HG02759 (cell line): Measurements from ENCODE around the gene NR6A1.

Experiments used
- ATAC-seq: cut with Tn5 transposase; IDR thresholded peaks from one replicate; pipeline ENCODE4 v1.9.1; 2021; ENCODE audit warnings: mild to moderate bottlenecking, moderate library complexity; ENCODE audit not compliant: unreplicated experiment

NR6A1 gene

DNA sequence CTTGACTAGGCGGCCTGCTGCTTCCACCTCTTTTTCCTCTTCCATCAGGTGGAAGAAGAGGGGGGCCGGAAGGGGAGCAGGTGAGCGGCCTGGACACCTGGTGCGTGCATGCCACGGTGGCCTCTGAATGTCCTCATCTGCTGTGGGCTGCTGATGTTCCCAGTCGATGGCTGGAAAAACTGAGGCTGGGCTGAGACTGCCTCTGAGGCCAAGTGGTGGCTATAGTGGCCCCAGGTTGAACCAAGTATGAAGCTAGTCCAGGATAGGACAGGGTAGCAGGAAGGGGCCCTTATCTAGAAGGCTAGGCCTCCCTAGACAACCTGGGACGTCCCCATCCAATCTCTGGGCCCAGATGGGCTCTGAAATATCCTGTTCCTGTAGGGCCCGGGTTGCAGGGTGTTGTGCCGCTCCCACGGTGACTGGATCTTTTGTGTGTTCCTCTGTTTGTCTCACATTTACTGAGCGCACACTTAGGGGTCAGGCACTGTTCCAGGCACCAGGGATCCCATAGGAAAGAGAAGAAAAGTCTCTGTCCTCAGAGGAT, 263.2 kb downstream of the NR6A1 start:
- no peak for ATAC-seq

DNA sequence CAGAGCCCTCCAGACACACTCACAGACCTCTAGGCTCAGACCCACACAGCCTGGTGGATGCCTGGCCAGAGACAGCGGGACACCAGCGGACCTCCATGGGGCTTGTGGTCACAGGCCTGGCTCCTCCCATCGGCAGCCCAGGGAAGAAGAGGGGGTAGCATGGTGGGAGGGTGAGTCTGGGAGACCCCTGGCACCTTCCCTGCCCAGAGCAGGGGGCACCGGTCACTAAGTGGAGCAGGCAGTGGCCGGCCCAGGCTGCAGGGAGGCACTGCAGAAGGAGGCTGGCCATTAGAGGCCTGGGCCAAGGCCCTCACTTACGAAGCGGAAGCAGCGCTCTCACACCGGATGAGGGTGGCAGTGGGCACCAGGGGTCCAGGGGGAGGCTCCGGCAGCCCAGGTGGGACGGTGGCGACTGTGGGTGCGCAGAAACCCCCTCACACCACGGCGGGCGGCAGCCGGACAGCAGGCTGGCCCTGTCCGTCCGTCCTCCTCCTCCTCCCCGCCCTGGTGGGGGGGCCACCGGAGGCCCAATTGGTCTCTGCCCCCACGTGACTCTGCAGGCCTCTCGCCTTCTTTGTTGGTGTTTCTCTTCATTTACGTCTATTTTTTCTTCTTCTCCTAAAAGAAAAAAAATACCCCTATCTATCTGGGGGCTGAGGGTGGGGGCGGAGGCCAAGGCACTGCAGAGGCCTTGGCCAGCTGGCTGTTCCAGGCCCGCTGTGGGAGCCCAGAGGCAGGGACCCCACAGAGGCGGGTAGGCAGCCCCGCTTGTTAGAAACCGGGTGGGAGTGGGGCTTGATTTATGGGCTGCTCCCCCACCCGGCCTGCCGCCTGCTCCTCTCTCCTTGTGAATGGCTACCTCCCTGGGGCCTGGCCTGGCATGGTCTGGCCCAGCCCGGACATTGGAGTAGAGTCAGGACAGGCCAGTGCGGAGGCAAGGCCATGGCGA, 263.9 kb downstream of the NR6A1 start, which contains the start of gene NR5A1:
TSS of gene NR5A1 (minus strand) at position 469 of the 949 bp plus-strand sequence. CDS start 4,004 bp downstream, outside the sequence.
- no peak for ATAC-seq

DNA sequence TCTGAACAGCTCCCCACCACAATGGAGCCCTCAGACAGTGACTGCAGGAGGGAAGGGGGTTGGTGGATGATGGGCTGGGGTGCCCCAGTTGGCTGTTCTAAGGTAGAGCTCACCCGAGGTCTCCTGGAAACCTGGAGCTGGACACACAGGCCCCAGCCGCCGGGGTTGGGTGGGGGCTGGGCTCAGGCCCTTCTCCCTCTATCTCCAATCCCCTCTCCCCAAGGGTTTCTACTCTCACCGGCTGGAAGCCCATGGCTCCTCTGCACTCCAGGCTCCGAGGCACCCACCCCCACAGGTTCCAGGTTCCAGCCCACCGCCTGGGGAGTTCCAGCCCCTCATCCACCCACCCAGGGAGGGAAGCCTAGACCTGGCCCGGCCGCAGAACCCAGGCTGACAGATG, 264.7 kb downstream of the NR6A1 start:
- ATAC-seq, result no peak

DNA sequence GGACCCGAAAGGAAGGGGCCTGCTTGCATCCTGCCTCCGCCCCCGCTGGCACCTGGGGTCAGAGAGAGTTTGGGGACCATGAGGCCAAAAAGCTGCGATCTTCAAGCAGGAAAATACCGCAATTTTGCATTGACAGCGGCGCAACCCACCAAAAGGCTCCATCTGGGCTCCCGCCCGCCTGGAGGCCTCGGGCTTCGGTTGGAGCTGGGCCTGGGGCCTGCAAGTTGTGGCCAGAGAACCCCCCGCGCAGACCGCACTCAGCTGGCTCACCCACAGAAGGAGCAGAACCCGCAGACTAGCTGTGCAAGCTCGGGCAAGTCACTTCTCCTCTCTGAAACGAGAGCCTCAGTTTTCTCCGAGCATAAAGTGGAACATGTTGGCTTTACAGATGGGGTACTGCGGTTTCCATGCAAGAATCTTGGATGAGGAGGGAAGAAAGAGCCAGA, 265.2 kb downstream of the NR6A1 start:
- no peak for ATAC-seq

DNA sequence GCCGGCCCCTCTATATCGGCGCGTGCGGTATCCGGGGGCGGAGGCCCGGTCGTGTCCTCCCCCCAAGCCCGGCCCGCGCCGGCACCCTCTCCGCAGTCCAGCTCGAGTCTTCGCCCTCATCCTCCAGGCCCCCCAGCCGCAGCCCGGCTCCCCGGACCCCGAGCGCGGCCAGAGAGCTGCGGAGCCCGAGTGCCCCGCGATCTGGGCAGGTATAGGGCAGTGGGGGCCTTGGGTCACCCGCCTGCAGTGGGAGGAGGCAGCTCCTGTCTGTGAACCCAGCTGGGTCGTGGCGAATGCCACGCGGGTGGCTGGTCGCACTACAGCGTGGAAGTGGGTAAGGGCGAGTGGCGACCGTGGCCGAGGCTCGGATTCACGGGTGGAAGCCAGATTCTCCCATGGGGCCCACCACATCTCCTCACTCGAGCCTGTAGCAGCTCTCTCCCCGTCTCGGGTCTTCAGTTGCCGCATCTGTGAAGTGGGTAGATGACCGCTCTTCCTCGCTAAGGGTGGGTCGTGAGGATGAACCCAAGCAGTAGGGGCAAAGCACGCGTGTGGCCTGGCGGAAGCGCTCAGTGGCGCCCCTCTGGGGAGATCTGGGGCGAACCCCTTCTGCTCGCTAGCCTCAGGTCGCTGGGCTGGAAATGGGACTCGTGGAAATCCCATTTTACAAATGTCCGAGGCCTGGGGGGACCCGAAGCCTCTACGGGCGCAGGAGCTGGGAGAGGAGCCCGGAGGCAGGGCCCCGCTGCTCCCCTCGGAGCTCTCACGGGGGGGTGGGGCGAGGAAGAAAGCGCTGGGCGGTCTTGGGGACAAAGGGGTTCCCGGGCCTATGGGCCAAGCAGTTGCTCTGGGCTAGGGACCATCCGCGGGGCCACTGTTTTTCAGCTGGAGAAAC, 265.9 kb downstream of the NR6A1 start:
- no peak for ATAC-seq

DNA sequence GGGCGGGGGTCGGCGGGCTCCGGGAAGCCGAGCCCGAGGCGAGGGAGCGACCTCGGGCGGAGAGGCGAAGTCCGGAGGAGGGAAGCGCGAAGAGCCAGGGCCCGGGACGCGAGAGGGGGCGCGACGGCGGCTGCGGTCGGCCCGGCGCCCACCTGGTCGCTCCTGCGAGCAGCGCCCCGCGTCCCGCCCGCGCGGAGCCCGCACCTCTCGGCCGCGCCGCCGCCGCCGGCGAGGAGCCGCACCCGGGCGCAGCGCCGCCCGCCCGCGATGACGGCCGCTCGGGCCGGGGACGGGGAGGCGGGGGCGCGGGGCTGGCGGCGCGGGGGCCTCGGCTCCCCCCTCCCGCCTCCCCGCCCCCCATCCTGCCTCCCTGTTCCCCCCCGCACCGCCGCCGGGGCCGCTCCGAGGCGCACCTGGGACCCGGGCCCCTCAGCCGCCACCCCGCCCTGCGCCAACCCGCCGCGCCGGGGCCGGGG, 266.5 kb downstream of the NR6A1 start:
- no peak for ATAC-seq

DNA sequence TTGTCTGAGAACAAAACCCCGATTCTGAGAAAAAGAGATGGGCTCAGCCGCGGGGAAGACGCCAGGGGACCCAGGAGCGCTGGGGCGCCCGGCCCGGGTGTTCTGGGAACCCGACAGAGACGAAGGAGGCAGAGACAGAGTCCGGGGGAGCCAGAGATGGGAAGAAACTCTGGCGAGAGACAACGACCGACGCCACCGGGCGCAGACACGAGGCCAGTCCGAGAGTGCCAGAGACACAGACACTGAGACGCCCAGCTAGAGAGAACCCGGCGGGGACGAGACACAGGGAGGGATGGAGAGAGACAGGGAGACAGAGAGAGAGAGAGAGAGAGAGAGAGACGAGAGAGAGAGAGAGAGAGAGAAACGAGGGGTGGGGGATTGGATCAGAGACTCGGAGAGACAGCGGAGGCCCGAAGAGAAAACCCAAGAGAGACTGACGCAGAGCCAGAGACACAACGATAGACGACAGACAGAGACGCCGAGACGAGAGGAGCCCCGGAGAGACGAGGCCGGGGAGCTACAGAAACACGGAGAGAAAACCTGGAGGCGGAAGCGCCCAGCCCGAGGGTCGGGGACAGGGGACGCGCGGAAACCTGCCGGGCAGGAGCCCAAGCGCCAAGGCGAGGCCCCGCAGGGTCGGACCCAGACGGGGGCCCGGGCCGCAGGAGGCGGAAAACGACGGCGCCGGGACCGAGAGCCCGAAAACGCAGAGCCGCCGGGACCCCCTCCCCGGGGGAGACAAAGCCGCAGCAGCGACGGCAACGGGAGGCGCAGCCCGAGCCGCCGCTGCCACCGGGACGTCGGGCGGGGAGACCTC, 267.2 kb downstream of the NR6A1 start:
- ATAC-seq, result no peak

DNA sequence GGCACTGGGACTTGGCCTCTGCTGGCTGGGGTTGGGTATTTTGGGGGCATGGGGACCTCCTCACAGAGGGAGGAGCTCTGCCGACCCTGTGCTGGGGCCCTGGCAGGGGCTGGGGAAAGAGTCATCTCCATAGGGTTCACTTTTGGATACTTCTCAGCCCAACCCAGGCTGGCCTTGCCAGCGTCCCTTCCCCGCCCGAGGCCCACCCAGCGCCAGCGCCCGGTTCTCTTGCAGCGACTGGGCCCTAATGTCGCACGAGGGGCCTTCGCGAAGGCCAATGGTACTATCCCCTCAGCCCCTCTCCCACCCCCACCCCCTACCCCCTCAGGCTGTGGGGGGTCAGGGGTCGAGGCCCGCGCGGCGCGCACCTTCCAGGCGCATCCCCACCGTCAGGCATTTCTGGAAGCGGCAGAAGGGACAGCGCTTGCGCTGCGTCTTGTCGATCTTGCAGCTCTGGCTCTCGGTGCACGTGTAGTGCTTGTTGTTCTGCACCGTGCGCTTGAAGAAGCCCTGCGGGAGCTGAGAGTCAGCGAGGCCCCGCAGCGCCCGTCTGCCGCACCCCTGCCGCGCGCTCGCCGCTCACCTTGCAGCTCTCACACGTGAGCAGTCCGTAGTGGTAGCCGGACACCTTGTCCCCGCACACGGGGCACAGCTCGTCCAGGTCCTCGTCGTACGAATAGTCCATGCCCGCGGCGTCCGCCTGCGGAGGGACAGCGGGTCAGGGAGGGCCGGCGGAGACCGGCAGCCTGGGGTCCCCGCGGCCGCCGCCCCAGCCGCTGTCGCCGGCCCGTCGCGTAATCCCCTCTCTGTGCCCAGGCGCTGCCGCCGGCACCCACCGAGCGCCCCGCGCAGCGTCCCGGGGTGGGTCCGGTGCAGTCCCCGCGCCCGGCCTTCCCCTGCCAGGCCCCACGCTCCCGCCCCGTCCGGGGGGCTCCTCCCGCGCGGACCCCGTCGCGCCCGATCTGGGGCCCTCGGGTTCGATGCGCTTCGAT, 268.1 kb downstream of the NR6A1 start:
- no peak for ATAC-seq

DNA sequence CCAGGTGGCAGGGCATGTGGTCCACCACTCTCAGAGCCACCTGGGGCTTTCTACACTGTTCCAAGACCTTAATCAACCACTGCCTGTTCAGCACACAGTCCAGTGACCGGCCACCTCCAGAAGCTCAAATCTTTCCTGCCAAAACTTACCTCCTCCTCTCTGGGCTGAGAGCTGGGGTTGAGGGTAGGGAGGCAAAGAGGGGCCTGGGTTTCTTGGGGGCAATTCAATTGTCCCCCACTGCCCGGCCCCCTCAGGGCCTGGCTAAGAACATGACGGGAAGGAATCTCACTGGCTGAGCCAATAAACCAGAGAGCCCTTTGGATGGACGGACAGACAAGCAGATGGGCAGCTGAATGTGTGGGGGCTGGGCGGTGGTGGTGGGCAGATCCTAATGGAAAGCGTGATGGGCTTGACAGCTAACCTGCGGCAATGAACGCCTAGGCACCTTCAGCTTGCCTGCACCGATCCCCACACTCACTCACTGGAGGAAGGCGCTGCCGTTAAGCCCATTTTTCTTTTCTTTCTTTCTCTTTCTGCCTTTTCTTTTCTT, 269.3 kb downstream of the NR6A1 start:
- ATAC-seq, result no peak

DNA sequence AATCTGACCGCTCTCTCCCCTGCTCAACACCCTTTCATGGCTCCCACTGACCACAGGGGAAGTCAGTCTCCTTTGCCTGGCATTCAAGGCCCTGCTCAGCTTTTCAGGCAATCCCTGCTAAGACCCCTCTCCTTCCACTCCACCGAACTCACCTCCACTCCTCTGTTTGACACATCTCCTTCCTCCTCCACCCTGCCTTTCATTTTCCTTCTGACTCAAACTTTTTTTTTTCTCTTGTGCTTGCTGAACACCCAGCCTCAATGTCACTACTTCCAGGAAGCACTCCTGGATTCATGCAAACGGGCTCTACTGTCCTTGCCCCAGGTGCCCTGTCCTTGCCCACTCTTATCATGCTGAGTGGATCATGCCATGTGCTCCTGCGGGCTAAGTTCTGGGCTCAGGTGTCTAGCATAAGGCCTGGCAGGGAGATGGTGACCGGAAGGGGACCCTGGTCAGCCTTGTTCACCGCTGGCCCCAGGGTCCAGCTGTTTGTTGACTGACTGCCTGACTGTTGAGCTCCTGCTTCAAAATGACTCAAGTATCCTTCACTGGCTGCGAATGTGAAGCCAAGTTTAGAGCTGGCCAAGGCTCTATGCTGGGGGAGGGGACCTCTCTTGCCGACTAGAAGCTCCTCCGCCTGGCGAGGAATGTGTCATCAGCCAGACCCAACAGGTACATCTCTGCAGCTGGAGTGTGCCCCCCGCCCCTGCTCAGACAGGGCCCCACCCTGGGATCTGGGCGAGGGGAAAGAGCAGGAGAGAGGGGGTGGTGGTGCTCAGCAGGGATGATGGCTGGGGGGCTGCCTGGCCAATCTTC, 270.1 kb downstream of the NR6A1 start:
- ATAC-seq, result no peak

DNA sequence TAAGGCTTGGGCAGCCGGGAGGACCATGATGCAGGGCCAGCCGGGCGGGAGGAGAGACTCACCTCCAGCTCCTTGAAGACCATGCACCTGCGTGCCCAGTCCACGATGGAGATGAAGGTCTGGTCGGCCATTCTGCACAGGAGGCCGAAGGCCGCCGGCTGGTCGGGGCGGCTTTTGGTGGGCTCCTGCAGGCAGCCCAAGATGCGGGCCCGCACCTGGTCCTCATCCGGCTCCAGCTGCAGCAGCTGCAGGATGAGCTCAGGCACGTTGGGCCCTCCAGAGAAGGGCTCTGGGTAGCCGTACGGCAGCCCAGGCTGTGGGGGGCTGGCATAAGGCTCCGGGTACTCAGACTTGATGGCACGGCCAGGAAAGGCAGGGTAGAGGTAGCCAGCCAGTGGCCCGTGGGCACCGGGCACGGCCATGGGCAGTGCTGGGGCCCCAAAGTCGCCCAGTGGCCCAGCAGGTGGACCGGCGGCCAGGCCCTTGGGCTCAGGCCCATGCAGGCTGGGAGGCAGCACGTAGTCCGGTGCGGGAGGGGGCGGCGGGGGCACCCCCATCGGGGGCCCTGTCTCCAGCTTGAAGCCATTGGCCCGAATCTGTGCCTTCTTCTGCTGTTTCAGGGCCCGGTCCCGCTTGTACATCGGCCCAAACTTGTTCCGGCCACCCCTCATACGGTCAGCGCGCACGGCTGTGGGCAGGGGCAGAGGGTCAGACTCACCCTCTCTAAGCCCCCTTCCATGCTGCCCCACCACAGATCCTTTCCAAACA, 270.9 kb downstream of the NR6A1 start:
- ATAC-seq, result no peak

DNA sequence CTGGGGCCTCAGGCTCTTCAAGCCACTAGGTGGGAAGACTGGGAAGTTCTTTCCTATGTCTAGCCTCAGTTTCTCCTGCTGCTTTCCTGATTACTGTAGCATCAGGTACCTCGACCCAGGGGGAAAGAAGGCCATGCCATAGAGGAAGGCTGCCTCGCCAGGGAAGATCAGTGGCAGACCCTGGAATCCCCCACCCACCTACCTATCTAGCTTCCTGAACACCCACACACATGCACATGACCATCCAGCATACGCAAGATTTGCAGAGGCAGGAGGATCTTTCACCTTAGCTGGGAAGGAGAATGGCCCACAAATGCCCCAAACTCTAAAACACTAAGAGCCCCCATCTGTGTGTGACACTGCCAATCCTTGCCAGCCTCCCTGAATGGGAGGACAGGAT, 271.9 kb downstream of the NR6A1 start:
- ATAC-seq, result no peak

DNA sequence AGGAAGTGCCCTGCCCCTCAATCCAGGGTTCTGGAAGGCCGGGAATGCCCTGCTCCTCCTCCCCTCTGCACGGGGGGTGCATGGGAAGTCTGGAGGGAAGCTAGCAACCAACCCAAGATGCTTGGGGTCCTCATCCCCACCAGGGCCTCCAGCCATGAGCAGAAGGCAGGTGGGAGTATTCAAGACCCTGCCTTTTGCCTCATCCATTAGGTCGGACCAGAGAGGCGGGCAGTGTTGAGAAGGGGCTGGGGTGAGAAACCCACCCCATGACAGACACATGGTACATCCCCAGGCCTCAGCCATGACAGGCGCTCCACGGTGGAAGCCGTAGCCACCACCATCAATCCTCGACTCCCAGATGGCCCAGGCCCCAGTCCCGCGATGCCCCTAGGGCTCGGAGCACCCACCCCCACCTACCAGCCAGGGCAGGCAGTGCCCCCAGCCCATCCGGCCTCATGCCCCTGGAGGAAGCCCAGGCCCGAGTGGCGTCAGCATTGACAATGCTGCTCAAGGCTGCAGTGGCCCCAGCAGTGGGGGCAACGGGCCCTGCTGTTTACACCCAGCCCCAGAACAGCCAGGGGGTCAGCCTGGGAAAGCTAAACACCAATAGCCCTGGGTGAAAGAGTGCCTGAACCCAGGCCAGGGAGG, 272.5 kb downstream of the NR6A1 start:
- ATAC-seq, result no peak

DNA sequence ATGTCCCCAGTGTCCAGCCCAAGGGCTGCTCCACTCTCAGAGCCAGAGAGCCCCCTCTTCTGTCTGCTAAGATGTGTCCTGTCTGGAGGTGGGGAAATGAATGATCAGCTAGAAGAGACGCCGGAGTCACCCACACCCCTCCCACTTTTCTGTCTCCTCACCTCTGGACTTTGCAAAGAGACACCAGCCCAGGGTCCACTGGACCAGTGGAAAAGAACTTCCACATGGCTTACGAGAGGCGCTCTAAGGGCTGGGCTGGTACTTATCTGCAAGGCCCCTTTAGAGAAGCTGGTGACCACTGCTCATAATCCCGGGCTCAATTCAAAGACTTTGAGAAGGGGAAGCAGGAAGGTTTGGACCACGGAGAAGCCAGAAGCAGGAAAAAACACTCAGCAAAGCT, 273.1 kb downstream of the NR6A1 start:
- ATAC-seq, result no peak

DNA sequence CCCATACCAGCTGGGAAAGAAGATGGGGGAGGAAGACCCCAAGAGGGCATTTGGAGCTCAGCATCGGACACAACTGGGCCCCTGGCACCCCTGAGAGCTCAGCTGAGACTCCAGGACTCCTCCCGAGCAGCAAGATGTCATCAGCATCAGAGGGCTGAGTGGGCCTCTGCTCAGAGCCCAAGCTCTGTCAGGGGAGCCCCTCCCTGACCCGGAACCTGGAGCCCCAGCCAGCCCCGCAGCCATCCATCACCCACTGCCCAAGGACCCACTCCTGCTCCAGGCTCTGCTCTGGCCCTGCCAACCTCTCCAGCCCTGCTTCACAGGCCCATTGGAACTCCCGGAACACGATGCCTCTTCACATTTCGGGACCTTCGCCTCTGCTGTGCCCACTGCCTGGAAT, 273.7 kb downstream of the NR6A1 start:
- no peak for ATAC-seq

DNA sequence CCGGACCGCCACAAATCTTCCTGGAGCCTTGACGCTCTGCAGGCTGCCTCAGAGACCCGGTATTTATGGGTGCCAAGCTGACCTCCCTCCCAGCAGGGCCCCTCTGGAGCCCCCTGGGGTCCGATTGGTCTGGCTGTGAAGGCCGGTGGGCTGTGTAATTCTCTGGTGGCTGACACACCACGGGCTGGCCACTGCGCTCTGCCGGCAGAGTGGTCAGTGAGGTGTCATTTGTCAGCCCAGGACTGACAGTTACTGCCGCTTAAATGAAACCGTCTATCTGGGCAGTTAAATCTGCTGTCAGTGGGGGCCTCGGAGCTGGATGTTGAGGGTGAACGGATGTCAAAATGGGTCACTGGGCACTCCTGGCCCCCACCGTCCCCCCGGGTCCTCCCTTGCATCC, 274.6 kb downstream of the NR6A1 start:
- no peak for ATAC-seq

DNA sequence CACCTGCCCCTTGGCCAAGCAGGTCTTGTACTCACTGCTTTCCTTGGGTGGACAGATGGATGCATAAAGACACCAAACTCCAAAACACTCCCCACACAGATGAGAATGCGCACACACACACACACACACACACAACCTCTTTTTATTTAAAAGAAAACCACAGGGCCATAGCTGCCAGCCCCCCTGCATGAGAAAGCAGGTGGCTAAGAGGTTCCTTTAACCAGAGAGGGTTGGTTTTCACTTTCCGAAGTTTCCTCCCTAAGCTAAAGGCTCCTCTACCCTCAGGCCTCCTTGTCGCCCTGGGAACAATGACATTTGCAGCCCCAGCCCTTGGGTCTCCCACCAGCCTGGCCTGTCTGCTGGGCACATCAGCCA, 275.0 kb downstream of the NR6A1 start:
- ATAC-seq, result no peak
